Measurements from ENCODE around the gene NEGR1.
A peak's percentile ranks its signal among the peaks of the same experiment; 100 is the strongest.

NEGR1 gene

GRCh38 chr1:71532343-71532742 lies 750.0 kb downstream of the NEGR1 start:
- DNase-seq = no peak

GRCh38 chr1:71526824-71527223 lies 755.5 kb downstream of the NEGR1 start:
- no peak for DNase-seq

GRCh38 chr1:71522721-71523120 lies 759.6 kb downstream of the NEGR1 start:
- no peak for DNase-seq

GRCh38 chr1:71521655-71522264 lies 760.6 kb downstream of the NEGR1 start:
- DNase-seq = peak; percentile 69

GRCh38 chr1:71511505-71511904 lies 770.8 kb downstream of the NEGR1 start:
- DNase-seq = no peak

GRCh38 chr1:71510725-71511124 lies 771.6 kb downstream of the NEGR1 start:
- no peak for DNase-seq

- DNase-seq = no peak
These were observed 773.2 kb downstream of the NEGR1 start for GRCh38 chr1:71509051-71509595.

- DNase-seq = no peak
These were observed 780.3 kb downstream of the NEGR1 start for GRCh38 chr1:71502006-71502405.

GRCh38 chr1:71498542-71498941 lies 783.8 kb downstream of the NEGR1 start:
- no peak for DNase-seq

- DNase-seq = no peak
These were observed 788.2 kb downstream of the NEGR1 start for GRCh38 chr1:71494163-71494562.

- DNase-seq = no peak
These were observed 789.9 kb downstream of the NEGR1 start for GRCh38 chr1:71492298-71493041.

- no peak for DNase-seq
These were observed 791.9 kb downstream of the NEGR1 start for GRCh38 chr1:71490432-71490831.

- DNase-seq = peak; percentile 27
These were observed 793.6 kb downstream of the NEGR1 start for GRCh38 chr1:71488555-71489252.

- no peak for DNase-seq
These were observed 809.0 kb downstream of the NEGR1 start for GRCh38 chr1:71473331-71473730.

GRCh38 chr1:71465093-71465492 lies 817.2 kb downstream of the NEGR1 start:
- no peak for DNase-seq

GRCh38 chr1:71464016-71464415 lies 818.3 kb downstream of the NEGR1 start:
- no peak for DNase-seq

- no peak for DNase-seq
These were observed 819.2 kb downstream of the NEGR1 start for GRCh38 chr1:71463144-71463543.

GRCh38 chr1:71462247-71462646 lies 820.1 kb downstream of the NEGR1 start:
- DNase-seq = no peak

GRCh38 chr1:71461416-71461815 lies 820.9 kb downstream of the NEGR1 start:
- DNase-seq = no peak

- no peak for DNase-seq
These were observed 833.9 kb downstream of the NEGR1 start for GRCh38 chr1:71448444-71448843.

- DNase-seq = no peak
These were observed 843.7 kb downstream of the NEGR1 start for GRCh38 chr1:71438626-71439025.

- no peak for DNase-seq
These were observed 846.4 kb downstream of the NEGR1 start for GRCh38 chr1:71435951-71436350.

GRCh38 chr1:71434240-71434639 lies 848.1 kb downstream of the NEGR1 start:
- DNase-seq = peak; percentile 10

GRCh38 chr1:71428029-71428428 lies 854.3 kb downstream of the NEGR1 start:
- DNase-seq = no peak
